KMS-11 (cell line): ENCODE results near the gene PPHLN1.
"Not testable (repeated sequence)": the region's sequence is repeated elsewhere in the genome, so short reads cannot be mapped to it uniquely, and the experiment has no call there.

ENCODE experiments used
- H2AFZ ChIP-seq: fragments of 200-600 bp; sonication (generic); 2 replicates; pipeline ENCODE4 v1.6.1; 2016; ENCODE audit warnings: antibody characterized with exemption, mixed run types, low read depth
- H3K27ac ChIP-seq: fragments of 200-600 bp; sonication (generic); 2 replicates; pipeline ENCODE4 v1.6.1; 2016; ENCODE audit warnings: mild to moderate bottlenecking, mixed run types
- H3K27me3 ChIP-seq: fragments of 200-600 bp; sonication (generic); 2 replicates; pipeline ENCODE4 v1.6.1; 2017; ENCODE audit warnings: mild to moderate bottlenecking, low read depth, mixed run types, moderate library complexity; ENCODE audit not compliant: insufficient read depth
- H3K36me3 ChIP-seq: fragments of 200-600 bp; sonication (generic); 2 replicates; pipeline ENCODE4 v1.6.1; 2017; ENCODE audit warnings: mild to moderate bottlenecking, mixed run types; ENCODE audit not compliant: insufficient read depth
- H3K4me1 ChIP-seq: fragments of 200-600 bp; sonication (generic); 2 replicates; pipeline ENCODE4 v1.6.1; 2016; ENCODE audit warnings: mild to moderate bottlenecking, low read depth, mixed run types; ENCODE audit not compliant: poor library complexity, severe bottlenecking
- H3K4me2 ChIP-seq: fragments of 200-600 bp; sonication (generic); 2 replicates; pipeline ENCODE4 v1.7.0; 2016; ENCODE audit warnings: mild to moderate bottlenecking, mixed run types
- H3K4me3 ChIP-seq: fragments of 200-600 bp; sonication (generic); IDR thresholded peaks from 2 replicates; pipeline ENCODE4 v1.6.1; 2017; ENCODE audit warnings: low read depth, low read length, mixed read lengths; ENCODE audit not compliant: insufficient read depth
- H3K79me2 ChIP-seq: fragments of 200-600 bp; sonication (generic); 2 replicates; pipeline ENCODE4 v1.6.1; 2016; ENCODE audit warnings: low read depth, mixed run types; ENCODE audit not compliant: insufficient read depth
- H3K9ac ChIP-seq: fragments of 200-600 bp; sonication (generic); 2 replicates; pipeline ENCODE4 v1.6.1; 2016; ENCODE audit warnings: mild to moderate bottlenecking, mixed run types
- H4K20me1 ChIP-seq: fragments of 200-600 bp; sonication (generic); 2 replicates; pipeline ENCODE4 v1.6.1; 2016; ENCODE audit warnings: mild to moderate bottlenecking, mixed run types; ENCODE audit not compliant: insufficient read depth
- TF ChIP-seq, protein P1 (sequence below): fragments of 200-600 bp; sonication (generic); conservative IDR thresholded peaks from 2 replicates; pipeline ENCODE4 v1.6.1; 2017; ENCODE audit warnings: low read depth, mild to moderate bottlenecking, antibody characterized with exemption, low read length, moderate library complexity, mixed read lengths

Gene PPHLN1

GRCh38 chr12:42338280-42338679 is 12.3 kb downstream of the PPHLN1 start:
- Histone ChIP-seq H3K9ac (no peak overlapping the region), H3K27me3 (no peaks in the 10 kb centered on the region), H3K4me3 (no peak overlapping the region), H3K4me2 (no peak overlapping the region), H3K4me1 (peaks cover 8% of the 10 kb centered on the region), H3K79me2 (peaks cover 65% of the 10 kb centered on the region), H2AFZ (no peak overlapping the region), H3K36me3 (peaks cover 5% of the 10 kb centered on the region; the same call in 1 of the 2 replicates), H4K20me1 (0 out of 2 replicates have a peak, but pooled peaks cover under 1% of the 10 kb centered on the region), H3K27ac (no peak overlapping the region)
- TF ChIP-seq, protein P1, sequence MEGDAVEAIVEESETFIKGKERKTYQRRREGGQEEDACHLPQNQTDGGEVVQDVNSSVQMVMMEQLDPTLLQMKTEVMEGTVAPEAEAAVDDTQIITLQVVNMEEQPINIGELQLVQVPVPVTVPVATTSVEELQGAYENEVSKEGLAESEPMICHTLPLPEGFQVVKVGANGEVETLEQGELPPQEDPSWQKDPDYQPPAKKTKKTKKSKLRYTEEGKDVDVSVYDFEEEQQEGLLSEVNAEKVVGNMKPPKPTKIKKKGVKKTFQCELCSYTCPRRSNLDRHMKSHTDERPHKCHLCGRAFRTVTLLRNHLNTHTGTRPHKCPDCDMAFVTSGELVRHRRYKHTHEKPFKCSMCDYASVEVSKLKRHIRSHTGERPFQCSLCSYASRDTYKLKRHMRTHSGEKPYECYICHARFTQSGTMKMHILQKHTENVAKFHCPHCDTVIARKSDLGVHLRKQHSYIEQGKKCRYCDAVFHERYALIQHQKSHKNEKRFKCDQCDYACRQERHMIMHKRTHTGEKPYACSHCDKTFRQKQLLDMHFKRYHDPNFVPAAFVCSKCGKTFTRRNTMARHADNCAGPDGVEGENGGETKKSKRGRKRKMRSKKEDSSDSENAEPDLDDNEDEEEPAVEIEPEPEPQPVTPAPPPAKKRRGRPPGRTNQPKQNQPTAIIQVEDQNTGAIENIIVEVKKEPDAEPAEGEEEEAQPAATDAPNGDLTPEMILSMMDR, result no peak

GRCh38 chr12:42342028-42342427 is 16.1 kb downstream of the PPHLN1 start:
- Histone ChIP-seq H3K4me1 (peaks cover 18% of the 10 kb centered on the region), H3K4me2 (no peak overlapping the region), H3K79me2 (peaks cover 60% of the 10 kb centered on the region), H3K4me3 (no peak overlapping the region), H2AFZ (no peak overlapping the region), H3K27me3 (no peaks in the 10 kb centered on the region), H3K27ac (no peak overlapping the region), H3K36me3 (peaks cover 2% of the 10 kb centered on the region; the same call in 1 of the 2 replicates), H4K20me1 (0 out of 2 replicates have a peak, but pooled peaks cover 4% of the 10 kb centered on the region), H3K9ac (no peak overlapping the region)
- TF ChIP-seq, protein P1, result no peak

- TF ChIP-seq, protein P1, result no peak
- Histone ChIP-seq H3K27me3 (no peaks in the 10 kb centered on the region), H3K4me3 (no peak overlapping the region), H3K4me1 (peaks cover 18% of the 10 kb centered on the region), H3K36me3 (peaks cover 4% of the 10 kb centered on the region; the same call in 1 of the 2 replicates), H3K9ac (no peak overlapping the region), H3K4me2 (no peak overlapping the region), H4K20me1 (0 out of 2 replicates have a peak, but pooled peaks cover 4% of the 10 kb centered on the region), H3K79me2 (peaks cover 59% of the 10 kb centered on the region), H3K27ac (no peak overlapping the region), H2AFZ (no peak overlapping the region)
These were observed 17.8 kb downstream of the PPHLN1 start for GRCh38 chr12:42343721-42344120.

DNA sequence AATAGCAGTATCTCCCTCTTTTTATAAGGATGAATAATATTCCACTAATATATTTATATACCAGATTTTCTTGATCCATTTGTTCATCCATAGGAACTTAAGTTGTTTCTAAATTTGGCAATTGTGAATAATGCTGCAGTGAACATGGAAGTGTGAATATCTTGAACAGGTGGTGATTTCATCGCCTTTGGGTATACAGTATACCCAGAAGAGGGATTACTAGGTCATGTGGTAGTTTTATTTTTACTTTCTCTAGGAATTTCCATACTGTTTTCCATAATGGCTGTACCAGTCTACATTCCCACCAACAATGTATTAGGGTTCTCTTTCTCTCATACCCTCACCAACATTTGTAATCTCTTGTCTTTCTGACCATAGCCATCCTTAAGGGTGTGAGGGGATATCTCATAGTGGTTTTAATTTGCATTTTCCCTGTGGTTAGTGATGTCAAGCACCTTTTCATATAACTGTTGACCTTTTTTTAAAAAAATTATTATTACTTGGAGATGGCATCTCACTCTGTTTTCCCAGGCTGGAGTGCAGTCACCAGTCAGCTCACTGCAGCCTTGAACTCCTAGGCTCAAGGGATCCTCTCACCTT is 20.5 kb downstream of the PPHLN1 start:
- Histone ChIP-seq H3K79me2 (peaks cover 55% of the 10 kb centered on the region), H3K27me3 (no peaks in the 10 kb centered on the region), H3K4me2 (no peak overlapping the region), H4K20me1 (0 out of 2 replicates have a peak, but pooled peaks cover 4% of the 10 kb centered on the region), H3K9ac (no peak overlapping the region), H3K36me3 (peaks cover 4% of the 10 kb centered on the region; the same call in 1 of the 2 replicates), H3K4me1 (peaks cover 18% of the 10 kb centered on the region), H3K4me3 (no peak overlapping the region), H2AFZ (no peak overlapping the region), H3K27ac (no peak overlapping the region)
- TF ChIP-seq, protein P1, result no peak

DNA sequence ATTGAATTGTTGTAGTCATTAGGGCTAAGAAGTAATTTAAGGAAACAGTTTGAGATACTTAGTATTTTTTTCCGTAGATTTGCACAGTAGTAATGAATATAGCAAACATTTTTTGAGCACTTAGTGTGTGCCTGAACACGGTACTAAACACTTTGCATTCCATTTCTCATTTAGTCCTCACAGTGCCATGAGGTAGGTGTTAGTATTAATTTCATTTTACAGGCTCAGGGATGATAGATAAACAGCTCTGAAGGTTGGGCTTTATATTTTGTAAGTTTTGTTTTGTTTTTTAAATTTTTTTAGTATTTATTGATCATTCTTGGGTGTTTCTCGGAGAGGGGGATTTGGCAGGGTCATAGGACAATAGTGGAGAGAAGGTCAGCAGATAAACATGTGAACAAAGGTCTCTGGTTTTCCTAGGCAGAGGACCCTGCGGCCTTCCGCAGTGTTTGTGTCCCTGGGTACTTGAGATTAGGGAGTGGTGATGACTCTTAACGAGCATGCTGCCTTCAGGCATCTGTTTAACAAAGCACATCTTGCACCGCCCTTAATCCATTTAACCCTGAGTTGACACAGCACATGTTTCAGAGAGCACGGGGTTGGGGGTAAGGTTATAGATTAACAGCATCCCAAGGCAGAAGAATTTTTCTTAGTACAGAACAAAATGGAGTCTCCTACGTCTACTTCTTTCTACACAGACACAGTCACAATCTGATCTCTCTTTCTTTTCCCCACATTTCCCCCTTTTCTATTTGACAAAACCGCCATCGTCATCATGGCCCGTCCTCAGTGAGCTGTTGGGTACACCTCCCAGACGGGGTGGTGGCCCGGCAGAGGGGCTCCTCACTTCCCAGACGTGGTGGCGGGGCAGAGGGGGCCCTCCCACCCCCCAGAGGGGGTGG is 23.4 kb downstream of the PPHLN1 start:
- H3K79me2 ChIP-seq, result peaks cover 31% of the 10 kb centered on the region
- not testable (repeated sequence) for H4K20me1 ChIP-seq, H3K27ac ChIP-seq, H3K4me2 ChIP-seq, H3K27me3 ChIP-seq, H3K4me3 ChIP-seq, H3K36me3 ChIP-seq, H2AFZ ChIP-seq, H3K9ac ChIP-seq
- peaks cover 18% of the 10 kb centered on the region for H3K4me1 ChIP-seq

DNA sequence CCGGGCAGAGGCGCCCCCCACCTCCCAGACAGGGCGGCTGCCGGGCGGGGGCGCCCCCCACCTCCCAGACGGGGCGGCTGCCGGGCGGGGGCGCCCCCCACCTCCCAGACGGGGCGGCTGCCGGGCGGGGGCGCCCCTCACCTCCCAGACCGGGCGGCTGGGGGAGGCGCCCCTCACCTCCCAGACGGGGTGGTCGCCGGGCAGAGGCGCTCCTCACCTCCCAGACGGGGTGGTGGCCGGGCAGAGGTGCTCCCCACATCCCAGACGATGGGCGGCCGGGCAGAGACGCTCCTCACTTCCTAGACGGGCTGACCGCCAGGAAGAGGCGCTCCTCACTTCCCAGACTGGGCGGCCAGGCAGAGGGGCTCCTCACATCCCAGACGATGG is 24.0 kb downstream of the PPHLN1 start:
- H3K4me2 ChIP-seq, H4K20me1 ChIP-seq, H3K27ac ChIP-seq, H3K4me3 ChIP-seq, H3K36me3 ChIP-seq, H2AFZ ChIP-seq, H3K9ac ChIP-seq, H3K27me3 ChIP-seq: not testable (repeated sequence)
- H3K4me1 ChIP-seq, result peaks cover 15% of the 10 kb centered on the region
- peaks cover 26% of the 10 kb centered on the region for H3K79me2 ChIP-seq
